ENCODE measurements around the gene CCDC186. TPM values are rescaled to one million over a fixed set of nuclear protein-coding genes. Genes with fewer than 3 reads are reported as not detected.
A peak's percentile ranks its signal among the peaks of the same experiment; 100 is the strongest.

The CCDC186 gene
- total RNA-seq, 2 donors from 2014 or later, result 19.9 to 22.3 TPM

DNA sequence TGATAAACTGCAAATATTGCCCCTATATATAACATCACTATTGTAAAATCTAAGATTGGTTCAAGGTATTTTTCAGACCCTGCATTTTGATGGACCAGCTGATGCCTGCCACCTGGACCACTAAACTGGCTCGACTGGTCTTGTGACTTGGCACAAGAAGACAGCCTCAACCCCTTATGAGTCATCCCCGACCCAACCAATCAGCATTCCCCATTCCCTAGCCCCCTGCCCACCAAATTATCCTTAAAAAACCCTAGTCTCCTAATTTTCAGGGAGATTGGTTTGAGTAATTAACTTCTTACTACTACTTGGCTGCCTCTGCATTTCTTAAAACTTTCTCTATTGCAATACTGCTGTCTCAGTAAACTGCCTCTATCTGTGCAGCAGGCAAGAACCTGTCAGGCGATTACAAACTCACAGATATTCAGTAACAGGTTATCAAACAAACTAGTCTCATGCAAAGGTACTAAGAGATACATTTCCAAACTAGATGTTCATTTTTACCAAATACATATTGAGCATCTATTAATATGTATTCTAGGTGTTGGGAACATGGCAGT lies 5.5 kb downstream of the CCDC186 start:
- Mint-ChIP-seq H3K9me3 (peaks cover 23% of the 10 kb centered on the region), H3K4me1 (peaks cover 26% of the 10 kb centered on the region), H3K27me3 (ENCODE audit: insufficient read depth) (no peaks in the 10 kb centered on the region), H3K36me3 (ENCODE audit: low read depth) (peaks cover 53% of the 10 kb centered on the region), H3K4me3 (no peak overlapping the region), H3K27ac (no peak overlapping the region)
- H3K9me3 ChIP-seq (ENCODE audit: control insufficient read depth, low read length), result peaks cover 20% of the 10 kb centered on the region
- no peak for DNase-seq
- no peak overlapping the region for H3K9ac ChIP-seq (ENCODE audit: extremely low read depth, low read length, poor library complexity, severe bottlenecking)
- 95 to 100% methylated on average over 1 to 3 of the region's 3 CpGs for WGBS, 2 experiments (ENCODE audit: insufficient coverage in 1 of 2, insufficient read length in 1 of 2)
- H3K27ac ChIP-seq (ENCODE audit: low read depth, low read length), result no peak overlapping the region
- H3K27me3 ChIP-seq (ENCODE audit: control insufficient read depth, insufficient read depth, low read length, poor library complexity, severe bottlenecking), result no peaks in the 10 kb centered on the region
- H3K36me3 ChIP-seq (ENCODE audit: control insufficient read depth, insufficient read depth, low read length), result peaks cover 25% of the 10 kb centered on the region
- H3K4me3 ChIP-seq (ENCODE audit: low read length), result peak overlapping the region; percentile 44
- no peaks in the 10 kb centered on the region for H3K4me1 ChIP-seq (ENCODE audit: control insufficient read depth, insufficient read depth, low read length)
- TF ChIP-seq, protein P1, sequence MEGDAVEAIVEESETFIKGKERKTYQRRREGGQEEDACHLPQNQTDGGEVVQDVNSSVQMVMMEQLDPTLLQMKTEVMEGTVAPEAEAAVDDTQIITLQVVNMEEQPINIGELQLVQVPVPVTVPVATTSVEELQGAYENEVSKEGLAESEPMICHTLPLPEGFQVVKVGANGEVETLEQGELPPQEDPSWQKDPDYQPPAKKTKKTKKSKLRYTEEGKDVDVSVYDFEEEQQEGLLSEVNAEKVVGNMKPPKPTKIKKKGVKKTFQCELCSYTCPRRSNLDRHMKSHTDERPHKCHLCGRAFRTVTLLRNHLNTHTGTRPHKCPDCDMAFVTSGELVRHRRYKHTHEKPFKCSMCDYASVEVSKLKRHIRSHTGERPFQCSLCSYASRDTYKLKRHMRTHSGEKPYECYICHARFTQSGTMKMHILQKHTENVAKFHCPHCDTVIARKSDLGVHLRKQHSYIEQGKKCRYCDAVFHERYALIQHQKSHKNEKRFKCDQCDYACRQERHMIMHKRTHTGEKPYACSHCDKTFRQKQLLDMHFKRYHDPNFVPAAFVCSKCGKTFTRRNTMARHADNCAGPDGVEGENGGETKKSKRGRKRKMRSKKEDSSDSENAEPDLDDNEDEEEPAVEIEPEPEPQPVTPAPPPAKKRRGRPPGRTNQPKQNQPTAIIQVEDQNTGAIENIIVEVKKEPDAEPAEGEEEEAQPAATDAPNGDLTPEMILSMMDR (conservative IDR thresholded peaks at IDR 0.05), result no peak

DNA sequence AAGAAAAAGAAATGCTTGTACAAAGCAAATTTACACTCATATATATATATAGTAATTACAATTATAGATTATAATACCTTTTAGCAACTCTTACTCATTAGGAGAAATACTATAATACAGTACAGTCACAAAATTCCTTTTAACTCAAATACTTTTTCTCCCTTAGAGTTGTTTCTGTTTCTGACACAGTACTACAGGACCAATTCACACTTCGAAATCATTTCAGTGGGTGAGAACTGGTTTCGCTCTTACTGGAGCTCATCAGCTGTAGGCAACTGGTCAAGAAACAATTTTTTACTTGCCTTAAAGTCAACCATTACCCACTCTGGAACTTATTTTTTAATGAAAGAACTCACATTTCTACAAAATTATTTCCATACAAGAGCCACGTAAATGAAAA lies 6.0 kb downstream of the CCDC186 start:
- Mint-ChIP-seq H3K36me3 (ENCODE audit: low read depth) (peaks cover 55% of the 10 kb centered on the region), H3K4me1 (peaks cover 23% of the 10 kb centered on the region), H3K27me3 (ENCODE audit: insufficient read depth) (no peaks in the 10 kb centered on the region), H3K4me3 (no peak overlapping the region), H3K9me3 (peaks cover 23% of the 10 kb centered on the region), H3K27ac (no peak overlapping the region)
- peaks cover 25% of the 10 kb centered on the region for H3K36me3 ChIP-seq (ENCODE audit: control insufficient read depth, insufficient read depth, low read length)
- H3K27me3 ChIP-seq (ENCODE audit: control insufficient read depth, insufficient read depth, low read length, poor library complexity, severe bottlenecking), result no peaks in the 10 kb centered on the region
- TF ChIP-seq, protein P1 (conservative IDR thresholded peaks at IDR 0.05), result no peak
- H3K9ac ChIP-seq (ENCODE audit: extremely low read depth, low read length, poor library complexity, severe bottlenecking), result no peak overlapping the region
- WGBS, 2 experiments (ENCODE audit: insufficient coverage in 1 of 2, insufficient read length in 1 of 2), result 95 to 100% methylated on average over 2 to 3 of the region's 3 CpGs
- H3K4me3 ChIP-seq (ENCODE audit: low read length), result no peak overlapping the region
- H3K4me1 ChIP-seq (ENCODE audit: control insufficient read depth, insufficient read depth, low read length), result no peaks in the 10 kb centered on the region
- H3K9me3 ChIP-seq (ENCODE audit: control insufficient read depth, low read length), result peaks cover 20% of the 10 kb centered on the region
- H3K27ac ChIP-seq (ENCODE audit: low read depth, low read length), result no peak overlapping the region
- no peak for DNase-seq

DNA sequence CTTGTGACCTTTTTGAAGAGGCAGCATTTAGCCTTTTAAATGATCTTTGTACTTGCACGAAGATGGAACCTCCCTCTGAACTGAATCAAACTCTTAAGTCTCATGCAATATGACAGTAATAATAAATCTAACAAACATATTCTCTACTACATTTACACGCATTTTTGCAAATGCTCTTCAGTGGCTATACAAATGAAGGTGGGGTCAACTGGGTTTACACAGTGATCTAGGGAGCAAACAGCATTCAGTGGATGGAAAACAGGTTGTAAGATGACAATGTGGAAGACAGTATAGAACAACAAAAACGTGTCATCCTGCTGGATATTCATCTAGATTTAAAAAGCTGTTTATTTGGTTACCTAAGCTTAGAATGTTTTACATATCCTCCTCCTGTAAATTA lies 7.5 kb downstream of the CCDC186 start:
- Mint-ChIP-seq H3K27me3 (ENCODE audit: insufficient read depth) (no peaks in the 10 kb centered on the region), H3K4me3 (no peak overlapping the region), H3K4me1 (peaks cover 10% of the 10 kb centered on the region), H3K9me3 (peaks cover 23% of the 10 kb centered on the region), H3K36me3 (ENCODE audit: low read depth) (peaks cover 64% of the 10 kb centered on the region), H3K27ac (peak overlapping the region; percentile 14)
- no peaks in the 10 kb centered on the region for H3K4me1 ChIP-seq (ENCODE audit: control insufficient read depth, insufficient read depth, low read length)
- no peak overlapping the region for H3K9ac ChIP-seq (ENCODE audit: extremely low read depth, low read length, poor library complexity, severe bottlenecking)
- H3K9me3 ChIP-seq (ENCODE audit: control insufficient read depth, low read length), result peaks cover 20% of the 10 kb centered on the region
- H3K4me3 ChIP-seq (ENCODE audit: low read length), result no peak overlapping the region
- H3K36me3 ChIP-seq (ENCODE audit: control insufficient read depth, insufficient read depth, low read length), result peaks cover 40% of the 10 kb centered on the region
- DNase-seq, result no peak
- no peak overlapping the region for H3K27ac ChIP-seq (ENCODE audit: low read depth, low read length)
- no peaks in the 10 kb centered on the region for H3K27me3 ChIP-seq (ENCODE audit: control insufficient read depth, insufficient read depth, low read length, poor library complexity, severe bottlenecking)
- TF ChIP-seq, protein P1 (conservative IDR thresholded peaks at IDR 0.05), result no peak
- 76 to 91% methylated on average over 1 to 3 of the region's 3 CpGs for WGBS, 2 experiments (ENCODE audit: insufficient coverage in 1 of 2, insufficient read length in 1 of 2)

Measured in endodermal cell (in vitro differentiated cells).